ENCODE results near the gene GATAD2B.
A peak's percentile ranks its signal among the peaks of the same experiment; 100 is the strongest.

Gene GATAD2B

GRCh38 chr1:153883223-153883622 is 39.5 kb downstream of the GATAD2B start:
- H3K4me3 ChIP-seq (ENCODE audit: low read length) = no peak overlapping the region
- DNase-seq (ENCODE audit: low read depth) = no peak
- TF ChIP-seq, protein P1, sequence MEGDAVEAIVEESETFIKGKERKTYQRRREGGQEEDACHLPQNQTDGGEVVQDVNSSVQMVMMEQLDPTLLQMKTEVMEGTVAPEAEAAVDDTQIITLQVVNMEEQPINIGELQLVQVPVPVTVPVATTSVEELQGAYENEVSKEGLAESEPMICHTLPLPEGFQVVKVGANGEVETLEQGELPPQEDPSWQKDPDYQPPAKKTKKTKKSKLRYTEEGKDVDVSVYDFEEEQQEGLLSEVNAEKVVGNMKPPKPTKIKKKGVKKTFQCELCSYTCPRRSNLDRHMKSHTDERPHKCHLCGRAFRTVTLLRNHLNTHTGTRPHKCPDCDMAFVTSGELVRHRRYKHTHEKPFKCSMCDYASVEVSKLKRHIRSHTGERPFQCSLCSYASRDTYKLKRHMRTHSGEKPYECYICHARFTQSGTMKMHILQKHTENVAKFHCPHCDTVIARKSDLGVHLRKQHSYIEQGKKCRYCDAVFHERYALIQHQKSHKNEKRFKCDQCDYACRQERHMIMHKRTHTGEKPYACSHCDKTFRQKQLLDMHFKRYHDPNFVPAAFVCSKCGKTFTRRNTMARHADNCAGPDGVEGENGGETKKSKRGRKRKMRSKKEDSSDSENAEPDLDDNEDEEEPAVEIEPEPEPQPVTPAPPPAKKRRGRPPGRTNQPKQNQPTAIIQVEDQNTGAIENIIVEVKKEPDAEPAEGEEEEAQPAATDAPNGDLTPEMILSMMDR (conservative IDR thresholded peaks at IDR 0.05; ENCODE audit: low read depth, low read length) = no peak

DNA sequence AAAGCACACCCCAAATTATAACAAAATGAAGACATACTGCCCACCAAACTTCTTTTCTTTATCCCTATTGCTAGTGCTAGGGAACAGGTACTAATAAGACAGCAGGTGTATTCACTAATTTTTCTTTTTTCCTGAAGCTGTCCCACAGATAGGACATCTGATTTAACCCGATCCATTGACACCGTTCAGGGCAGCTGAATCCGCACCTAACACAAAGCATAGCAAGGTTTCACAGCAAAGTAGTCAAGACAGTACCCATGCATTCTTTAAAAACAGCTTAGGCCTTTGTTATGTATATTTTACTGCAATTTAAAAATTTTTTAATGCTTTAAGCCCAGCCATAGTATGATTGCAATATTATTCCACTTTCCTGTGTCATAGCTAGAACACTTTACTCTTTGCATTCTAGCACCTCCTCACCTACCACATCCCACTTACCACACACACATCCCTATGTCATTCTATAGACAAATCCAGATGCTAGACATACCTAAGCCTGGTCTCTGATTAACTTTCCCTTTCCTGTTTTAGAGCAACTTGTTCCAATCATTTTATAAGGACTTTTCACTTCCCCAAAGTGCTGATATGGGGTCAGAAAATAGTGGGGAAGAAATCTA is 40.4 kb downstream of the GATAD2B start:
- TF ChIP-seq, protein P1 (conservative IDR thresholded peaks at IDR 0.05; ENCODE audit: low read depth, low read length) = no peak
- DNase-seq (ENCODE audit: low read depth) = no peak

DNA sequence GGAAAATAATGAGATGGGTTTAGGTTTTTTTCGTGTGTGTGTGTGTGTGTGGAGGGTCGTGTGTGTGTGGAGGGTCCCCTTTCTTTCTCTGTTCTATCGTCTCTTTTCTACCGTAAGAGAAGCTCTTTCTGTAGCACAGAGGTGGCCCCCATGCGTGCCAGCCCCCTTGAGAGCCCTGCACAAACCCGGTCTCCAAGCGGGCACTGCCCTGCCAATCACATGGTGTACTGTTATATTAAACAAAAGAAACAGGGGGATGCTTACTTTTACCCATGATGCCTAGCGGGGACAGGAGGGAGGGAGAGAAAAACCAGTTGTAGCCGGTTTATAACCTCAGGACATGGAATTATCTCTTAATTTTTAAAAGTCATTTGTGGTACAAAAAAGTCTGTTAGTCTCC is 41.0 kb downstream of the GATAD2B start:
- peak overlapping the region; percentile 45 for H3K4me3 ChIP-seq (ENCODE audit: low read length)
- DNase-seq (ENCODE audit: low read depth) = peak; percentile 18
- TF ChIP-seq, protein P1 (conservative IDR thresholded peaks at IDR 0.05; ENCODE audit: low read depth, low read length) = no peak

More for the DNA sequence above, 40.4 kb downstream of the GATAD2B start:
- H3K4me3 ChIP-seq (ENCODE audit: low read length) = peak overlapping the region; percentile 45

- peak overlapping the region; percentile 45 for H3K4me3 ChIP-seq (ENCODE audit: low read length)
- DNase-seq (ENCODE audit: low read depth) = peak; percentile 97
- TF ChIP-seq, protein P1 (conservative IDR thresholded peaks at IDR 0.05; ENCODE audit: low read depth, low read length) = no peak
These were observed 41.8 kb downstream of the GATAD2B start for GRCh38 chr1:153880962-153881361.

DNA sequence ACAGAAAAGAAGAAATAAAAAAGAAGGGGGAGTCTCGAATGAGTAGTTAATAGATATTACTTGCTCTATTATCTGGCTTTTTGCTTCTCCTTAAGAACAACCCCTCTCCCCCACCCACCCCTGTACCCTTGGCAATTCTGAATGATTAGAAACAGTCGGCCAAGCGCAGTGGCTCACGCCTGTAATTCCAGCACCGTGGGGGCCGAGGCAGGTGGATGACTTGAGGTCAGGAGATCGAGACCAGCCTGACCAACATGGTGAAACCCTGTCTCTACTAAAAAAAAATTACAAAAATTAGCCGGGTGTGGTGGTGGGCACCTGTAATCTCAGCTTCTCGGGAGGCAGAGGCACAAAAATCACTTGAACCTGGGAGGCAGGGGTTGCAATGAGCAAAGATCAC is 42.7 kb downstream of the GATAD2B start:
- TF ChIP-seq, protein P1 (conservative IDR thresholded peaks at IDR 0.05; ENCODE audit: low read depth, low read length) = no peak
- DNase-seq (ENCODE audit: low read depth) = no peak
- H3K4me3 ChIP-seq (ENCODE audit: low read length) = no peak overlapping the region

DNA sequence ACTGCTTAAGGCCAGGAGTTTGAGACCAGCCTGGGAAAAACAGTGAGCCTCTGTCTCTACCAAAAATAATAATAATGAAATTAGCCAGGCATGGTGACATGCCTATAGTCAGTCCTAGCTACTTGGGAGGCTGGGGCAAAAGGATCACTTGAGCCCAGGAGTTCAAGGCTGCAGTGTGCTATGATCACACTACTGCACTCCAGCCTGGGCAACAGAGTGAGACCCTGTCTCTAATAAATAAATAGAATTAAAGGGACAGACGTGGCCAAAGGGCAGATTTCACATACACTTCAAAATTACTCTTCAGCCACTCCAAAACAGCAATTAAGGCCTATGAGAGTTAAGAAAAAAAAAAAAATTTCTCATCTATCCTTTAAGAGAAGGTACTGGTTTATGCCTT is 45.7 kb downstream of the GATAD2B start:
- no peak overlapping the region for H3K4me3 ChIP-seq (ENCODE audit: low read length)
- DNase-seq (ENCODE audit: low read depth) = no peak
- TF ChIP-seq, protein P1 (conservative IDR thresholded peaks at IDR 0.05; ENCODE audit: low read depth, low read length) = no peak

DNA sequence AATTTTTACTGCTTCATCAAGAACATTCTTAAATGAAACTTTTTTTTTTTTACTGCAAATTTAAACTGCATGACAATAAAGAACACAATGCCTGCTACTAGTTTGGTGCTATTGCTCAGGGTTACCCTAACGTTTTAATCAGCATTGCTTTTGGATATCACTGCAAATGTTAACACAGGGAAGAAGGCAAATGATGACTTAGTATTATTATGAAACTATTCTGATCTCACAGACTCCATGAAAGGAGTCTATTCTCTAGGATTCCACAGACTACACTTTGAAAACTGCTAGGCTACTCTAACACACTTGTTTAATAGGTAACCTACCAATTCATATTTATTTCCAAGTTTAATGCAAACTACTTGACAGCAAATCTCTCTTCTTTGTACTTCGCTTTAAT is 49.8 kb downstream of the GATAD2B start:
- no peak overlapping the region for H3K4me3 ChIP-seq (ENCODE audit: low read length)
- no peak for DNase-seq (ENCODE audit: low read depth)
- TF ChIP-seq, protein P1 (conservative IDR thresholded peaks at IDR 0.05; ENCODE audit: low read depth, low read length) = no peak

Data from retinal pigment epithelial cell (primary cell).